HG03097 (cell line): ENCODE results near the gene SALL3.
"Not testable (repeated sequence)": the region's sequence is repeated elsewhere in the genome, so short reads cannot be mapped to it uniquely, and the experiment has no call there.

Experiments used
- ATAC-seq: cut with Tn5 transposase; IDR thresholded peaks from one replicate; pipeline ENCODE4 v1.9.1; 2021; ENCODE audit not compliant: unreplicated experiment, low FRiP score

Gene SALL3

DNA sequence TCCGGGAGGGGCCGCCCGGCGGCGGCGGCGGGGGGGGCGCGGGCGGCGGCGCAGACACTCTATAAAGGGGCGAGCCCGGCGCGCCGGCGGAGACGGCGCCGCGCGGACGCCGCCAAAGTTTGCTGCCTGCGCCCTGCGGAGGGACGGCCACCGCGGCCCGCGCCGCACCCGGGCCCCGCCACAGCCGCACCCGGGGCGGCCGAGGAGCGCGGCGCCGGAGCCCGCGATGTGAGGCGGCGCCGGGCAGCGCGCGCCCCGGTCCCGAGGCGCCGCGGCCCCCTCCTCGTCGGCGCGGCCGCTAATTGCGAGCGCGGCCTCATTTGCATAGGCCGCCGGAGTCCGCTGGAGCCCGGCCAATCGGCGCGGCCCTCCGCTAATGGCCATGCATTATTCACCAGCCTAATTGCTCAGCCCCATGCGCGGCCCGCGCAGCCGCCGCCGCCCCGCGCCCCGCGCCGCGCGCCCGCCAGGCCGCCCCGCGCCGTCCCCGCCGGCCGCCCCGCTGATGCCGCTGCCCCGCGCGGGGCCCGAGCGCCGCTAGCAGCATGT is at the start of gene SALL3:
SALL3 (plus strand) TSS at position 89 of the 549 bp plus-strand sequence; CDS start at position 546, 457 bp downstream.
- no peak for ATAC-seq

DNA sequence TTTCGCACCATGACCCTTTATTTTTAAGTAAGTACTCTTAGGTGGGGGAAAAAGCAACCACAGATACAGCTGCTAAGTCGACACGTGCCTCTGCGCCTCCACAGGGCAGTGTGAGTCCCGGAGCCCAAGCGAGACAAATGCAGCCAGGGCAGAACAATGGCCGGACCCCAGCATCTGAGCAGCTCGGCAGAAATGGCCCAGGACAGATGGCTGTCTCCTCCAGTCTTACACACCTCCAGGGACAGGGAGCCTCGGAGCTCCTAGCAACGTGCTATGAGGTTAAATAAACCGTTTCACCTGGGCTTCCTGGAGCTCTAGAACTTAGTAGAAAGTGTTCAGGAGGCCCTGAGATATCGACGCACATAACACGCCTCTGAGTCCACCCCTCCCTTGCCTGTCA is 47.3 kb upstream of the SALL3 start:
- ATAC-seq: no peak

DNA sequence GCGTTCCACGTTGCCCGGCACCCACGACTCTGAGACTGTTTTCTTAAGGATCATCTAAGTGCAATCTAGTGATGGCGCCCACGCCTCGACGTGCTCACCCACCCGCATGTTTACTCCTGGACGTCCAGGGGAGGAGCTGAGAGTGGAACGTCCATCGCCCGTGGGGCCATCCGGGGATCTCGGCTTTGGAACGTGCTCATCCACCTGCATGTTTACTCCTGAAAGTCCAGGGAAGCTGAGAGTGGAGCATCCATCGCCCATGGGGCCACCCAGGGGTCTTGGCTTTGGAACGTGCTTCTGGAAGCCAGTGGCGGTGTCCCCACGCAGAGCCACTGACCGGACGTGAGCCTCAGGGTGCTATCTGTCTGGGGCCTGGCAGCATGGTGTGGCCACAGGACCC is 45.6 kb upstream of the SALL3 start:
- no peak for ATAC-seq

DNA sequence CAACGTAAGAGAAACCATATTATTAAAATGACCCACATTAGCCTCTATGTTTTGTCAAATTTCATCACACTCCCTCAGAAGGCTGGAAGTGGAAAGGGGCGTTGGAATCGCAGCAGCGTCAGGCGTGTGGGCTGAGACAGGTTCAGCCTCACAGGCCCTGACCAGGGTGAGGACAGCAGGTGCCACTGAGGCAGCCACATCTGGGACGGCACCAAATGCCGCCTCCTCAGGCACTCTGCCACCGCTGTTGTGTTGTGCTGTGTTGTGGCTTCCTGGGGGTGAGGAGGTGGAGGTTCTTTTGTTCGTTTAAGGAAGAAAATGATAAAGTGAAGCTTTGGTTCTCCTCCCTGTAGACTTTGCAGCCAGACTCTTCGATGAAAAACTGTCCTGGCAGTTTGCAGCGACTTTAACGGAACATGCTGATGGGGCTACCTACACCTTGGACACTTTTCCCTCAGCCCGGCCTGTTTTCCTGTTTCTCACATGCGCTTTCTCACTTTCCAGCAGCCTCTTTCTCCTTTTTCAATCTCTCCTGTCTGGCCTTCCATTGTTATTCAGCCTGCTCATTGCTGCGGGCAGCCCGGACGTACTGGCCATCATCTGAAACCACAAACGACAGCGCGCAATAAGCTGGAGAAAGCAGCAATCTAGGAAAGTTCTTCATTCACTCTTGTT is 44.9 kb upstream of the SALL3 start:
- ATAC-seq: no peak

DNA sequence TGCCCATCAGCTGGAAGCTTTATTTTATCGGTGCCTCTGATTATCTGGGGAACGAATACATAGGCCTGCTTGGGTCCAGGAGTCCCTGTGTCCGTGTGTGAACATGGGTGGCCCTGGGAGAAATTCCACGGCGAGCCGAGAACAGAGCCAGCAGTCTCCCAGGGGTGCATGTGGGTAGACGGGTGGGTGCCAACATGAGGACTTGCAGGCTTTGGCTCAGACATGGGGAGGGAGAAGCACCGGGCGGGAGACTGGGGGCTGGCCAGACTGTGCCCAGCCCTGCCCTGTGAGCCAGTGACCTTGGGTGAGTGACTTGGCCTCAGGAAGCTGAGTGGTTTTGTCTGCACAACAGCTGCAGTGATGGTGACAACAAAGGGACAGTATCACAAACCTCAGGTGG is 44.2 kb upstream of the SALL3 start:
- ATAC-seq: no peak

DNA sequence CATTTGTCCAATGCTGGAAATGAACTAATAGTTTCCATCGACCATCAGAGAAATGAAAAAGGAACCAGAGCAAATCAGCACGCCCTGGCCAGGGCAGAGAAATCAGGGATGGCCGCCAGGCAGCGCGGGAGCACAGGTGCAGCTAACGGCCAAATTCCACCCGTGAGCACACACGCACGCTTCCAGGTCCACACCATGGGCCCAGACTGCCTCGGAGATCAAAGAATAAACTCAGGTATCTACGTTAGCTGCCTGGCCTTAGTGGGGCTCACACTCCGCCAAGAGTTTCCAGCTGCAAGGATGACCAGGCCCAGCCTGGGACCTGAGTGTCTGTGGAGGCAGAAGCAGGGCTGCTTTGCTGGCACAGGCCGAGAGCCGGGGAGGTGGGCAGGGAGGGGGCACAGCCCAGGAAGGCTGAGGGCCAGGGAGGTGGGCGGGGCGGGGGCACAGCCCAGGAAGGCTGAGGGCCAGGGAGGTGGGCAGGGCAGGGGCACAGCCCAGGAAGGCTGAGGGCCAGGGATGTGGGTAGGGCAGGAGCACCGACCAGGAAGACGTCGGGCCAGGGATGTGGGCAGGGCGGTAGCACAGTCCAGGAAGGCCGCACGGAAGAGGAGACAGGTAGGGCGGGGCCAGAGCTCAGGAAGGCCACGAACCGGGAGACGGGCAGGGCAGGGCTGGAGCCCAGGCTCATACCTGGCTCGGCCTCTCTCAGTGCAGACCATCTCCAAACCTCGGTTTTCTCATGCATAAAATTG is 43.2 kb upstream of the SALL3 start:
- ATAC-seq: no peak

DNA sequence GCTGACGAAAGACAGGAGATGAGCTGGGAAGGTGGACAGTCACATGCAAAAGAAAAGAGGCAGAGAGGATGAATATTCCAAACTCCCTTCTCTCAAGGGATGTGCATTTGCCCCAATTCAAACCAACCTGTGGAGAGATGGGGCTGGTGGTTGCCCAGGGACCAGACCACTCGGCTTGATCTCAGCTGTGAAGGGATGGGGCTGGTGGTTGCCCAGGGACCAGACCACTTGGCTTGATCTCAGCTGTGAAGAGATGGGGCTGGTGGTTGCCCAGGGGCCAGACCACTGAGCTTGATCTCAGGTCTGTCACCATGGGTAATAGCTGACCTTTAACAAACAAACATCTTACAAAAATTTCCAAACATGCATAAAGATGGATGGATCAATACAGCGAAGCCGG is 42.5 kb upstream of the SALL3 start:
- ATAC-seq: no peak

DNA sequence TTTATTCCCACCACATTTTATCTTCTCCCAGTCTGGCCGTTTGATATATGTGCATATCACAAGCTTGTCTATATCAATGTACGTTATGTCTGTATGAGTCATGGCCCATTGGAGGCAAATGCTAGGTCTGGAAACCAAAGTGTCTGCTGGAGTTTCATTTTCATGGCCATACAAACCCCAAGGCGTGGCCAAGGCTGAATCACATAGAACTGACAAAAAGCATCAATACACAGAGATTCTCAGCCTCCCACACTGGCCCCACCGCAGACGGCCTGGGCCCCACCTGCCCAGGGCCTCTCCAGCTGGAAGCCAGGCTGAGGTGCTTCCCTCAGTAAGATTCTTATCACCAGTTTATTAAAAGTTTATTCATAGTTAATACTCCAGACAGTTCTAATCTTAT is 40.5 kb upstream of the SALL3 start:
- ATAC-seq: no peak

DNA sequence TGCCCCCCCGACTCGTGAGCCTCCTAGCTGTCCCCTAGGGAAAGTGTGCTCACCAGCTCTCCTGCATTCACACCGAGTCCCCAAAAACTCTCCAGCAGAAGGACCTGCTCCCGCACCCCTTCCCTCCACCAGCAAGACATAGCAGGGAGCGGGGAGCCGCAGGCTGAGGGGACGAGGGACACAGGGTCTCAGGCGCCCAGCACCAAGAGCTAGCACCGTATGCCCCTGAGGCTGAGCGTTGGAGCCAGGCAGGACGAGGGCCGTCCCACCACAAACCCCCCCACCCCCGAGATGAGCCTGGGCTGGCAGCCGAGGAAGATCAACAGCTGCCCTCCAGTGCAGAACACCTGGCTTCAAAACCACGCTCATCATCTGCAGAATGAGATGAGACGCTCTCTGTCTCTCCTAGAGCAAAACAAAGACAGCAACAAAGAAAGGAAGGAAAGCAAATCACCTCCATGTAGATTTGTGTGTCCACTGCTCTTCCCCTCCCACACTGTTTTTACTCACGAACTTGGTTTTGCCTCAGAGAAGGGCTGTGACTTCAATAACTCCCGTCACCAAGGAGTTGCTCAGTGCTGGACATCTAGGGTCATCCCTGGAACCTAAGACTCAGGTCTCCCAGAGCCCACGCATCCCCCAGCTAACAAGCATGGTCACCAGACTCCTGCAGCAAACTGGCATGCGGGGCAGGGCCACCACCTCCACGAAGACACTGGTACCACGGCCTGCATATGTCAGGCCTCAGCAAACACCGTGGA is 39.7 kb upstream of the SALL3 start:
- no peak for ATAC-seq

DNA sequence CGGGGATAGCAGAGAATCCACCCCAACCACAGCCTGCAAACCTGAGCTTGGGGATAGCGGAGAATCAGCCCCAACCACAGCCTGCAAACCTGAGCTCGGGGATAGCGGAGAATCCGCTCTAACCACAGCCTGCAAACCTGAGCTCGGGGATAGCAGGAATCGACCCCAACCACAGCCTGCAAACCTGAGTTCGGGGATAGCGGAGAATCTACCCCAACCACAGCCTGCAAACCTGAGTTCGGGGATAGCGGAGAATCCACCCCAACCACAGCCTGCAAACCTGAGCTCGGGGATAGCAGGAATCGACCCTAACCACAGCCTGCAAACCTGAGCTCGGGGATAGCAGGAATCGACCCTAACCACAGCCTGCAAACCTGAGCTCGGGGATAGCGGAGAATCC is 37.4 kb upstream of the SALL3 start:
- not testable (repeated sequence) for ATAC-seq

DNA sequence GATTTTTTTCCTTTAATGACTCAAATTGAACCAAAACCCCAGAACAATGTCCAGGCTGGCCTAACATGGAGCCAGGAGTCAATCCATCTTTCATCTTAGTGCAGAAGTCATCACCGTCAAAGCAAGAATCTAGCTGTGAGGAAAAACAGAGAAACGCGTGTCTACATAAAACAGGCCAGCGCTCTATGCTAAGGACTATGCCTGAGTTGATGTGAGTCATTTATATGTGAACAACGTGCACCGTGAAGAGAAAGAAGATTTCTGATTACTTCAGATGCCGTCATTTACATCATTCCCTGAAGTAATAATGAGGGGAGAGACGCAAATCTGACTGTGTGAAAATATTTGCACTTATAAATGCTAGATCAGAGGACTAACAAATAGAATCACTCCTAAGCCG is 34.0 kb upstream of the SALL3 start:
- ATAC-seq: no peak

DNA sequence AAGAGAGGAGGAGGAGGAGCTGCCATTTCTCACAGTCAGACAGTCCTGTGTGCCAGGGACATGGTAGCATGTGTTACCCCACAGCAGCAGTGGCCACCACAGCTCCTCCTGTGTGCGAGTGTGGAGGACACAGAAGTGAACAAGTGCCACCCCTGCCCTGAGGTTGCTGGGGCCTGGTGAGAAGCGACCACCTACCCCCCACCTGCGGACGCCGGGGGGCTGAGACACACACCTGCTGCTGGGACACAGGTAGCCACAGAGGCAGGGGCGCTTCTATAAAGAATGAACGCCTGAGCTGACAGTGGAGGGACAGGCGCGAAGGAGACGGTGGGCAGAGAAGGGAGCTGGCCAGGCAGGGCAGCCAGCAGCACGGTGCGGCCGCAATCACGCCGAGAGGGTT is 32.3 kb upstream of the SALL3 start:
- no peak for ATAC-seq

DNA sequence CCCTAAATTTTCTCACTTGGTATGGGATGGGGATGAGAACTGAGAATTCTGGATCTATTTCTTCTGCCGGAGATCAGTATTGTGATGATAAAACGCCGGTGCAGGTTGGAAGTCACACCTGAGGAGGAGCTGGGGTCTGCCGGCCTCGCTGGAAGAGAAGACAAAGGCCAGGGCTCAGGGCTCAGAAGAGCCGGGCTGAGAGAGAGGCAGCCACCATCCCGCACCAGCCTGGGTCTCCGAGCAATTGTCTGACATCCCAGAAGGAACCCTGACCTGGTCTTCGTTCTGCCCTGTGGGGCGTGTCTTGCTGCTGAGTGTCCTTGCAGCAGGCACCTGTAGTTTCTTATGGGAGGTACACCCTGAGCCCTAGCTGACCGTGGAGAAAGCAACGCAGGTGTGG is 31.4 kb upstream of the SALL3 start:
- ATAC-seq: no peak

DNA sequence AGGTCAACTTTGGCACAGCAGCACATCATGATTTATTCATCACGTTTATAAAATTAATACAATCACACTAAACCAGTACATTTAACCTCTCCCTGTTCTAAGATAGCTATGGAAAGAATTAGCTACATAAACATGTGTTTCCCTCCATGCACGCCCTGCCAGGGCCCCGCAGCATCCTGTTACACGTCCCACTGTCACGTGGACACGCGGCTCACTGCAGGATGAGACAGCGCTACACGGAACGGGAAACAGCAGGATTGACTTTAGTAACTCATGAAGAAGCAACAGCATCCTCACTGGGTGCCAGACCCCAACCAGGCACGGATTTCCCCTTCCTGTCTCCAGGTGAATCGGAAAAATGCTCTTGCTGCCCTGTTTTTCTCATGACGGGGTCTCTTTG is 30.9 kb upstream of the SALL3 start:
- no peak for ATAC-seq

DNA sequence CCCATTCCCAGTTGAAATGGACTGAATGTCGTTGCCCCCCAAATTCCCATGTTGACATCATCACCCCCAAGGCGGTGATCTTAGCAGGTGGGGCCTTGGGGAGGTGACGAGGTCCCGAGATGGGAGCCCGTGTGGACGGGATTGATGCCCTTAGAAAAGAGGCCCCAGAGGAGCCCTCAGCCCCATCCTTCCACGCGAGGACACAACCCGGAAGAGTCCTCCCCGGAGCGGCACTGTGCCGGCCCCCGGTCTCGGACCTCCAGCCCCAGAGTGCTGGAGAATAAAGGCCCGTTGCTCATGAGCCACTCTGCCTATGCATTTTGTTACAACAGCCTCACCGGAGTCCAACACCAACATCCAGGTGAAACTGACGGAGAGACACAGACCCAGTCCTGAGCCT is 30.4 kb upstream of the SALL3 start:
- no peak for ATAC-seq

DNA sequence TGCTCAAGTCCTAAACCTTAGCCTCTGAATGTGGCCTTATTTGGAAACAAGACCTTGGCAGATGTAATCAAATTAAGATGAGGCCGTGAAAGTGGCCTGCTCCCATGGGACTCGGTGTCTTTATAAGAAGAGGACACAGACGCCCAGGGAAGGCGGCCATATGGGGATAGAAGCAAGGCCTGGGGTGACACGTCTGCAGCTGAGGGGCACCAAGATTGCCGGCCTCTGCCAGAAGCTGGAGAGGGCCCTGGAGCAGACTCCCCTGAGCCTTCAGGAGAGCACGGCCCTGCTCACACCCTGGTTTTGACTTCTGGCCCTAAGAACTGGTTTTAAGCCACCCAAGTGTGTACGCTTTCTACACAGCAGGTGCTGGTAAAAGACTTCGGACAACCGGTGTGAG is 29.2 kb upstream of the SALL3 start:
- ATAC-seq: no peak

DNA sequence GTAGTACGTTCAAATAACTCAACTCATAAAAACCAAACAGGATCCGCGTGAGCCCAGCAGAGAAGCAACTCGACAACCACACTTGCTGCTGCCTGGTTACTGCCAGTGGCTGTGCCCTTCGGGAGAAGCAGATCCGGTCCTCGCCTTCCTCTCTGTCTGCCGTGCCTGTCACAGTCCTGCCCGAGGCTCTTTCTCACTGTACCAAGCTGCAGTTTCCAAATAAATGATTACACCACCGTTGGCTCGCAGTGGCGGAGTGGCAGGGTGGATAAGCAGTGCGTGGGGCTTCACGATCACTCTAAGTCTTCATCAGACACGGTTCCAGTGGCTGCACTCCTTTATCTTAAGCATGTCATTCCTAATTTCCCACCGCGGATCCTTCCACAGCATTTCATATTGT is 26.1 kb upstream of the SALL3 start:
- ATAC-seq: no peak

DNA sequence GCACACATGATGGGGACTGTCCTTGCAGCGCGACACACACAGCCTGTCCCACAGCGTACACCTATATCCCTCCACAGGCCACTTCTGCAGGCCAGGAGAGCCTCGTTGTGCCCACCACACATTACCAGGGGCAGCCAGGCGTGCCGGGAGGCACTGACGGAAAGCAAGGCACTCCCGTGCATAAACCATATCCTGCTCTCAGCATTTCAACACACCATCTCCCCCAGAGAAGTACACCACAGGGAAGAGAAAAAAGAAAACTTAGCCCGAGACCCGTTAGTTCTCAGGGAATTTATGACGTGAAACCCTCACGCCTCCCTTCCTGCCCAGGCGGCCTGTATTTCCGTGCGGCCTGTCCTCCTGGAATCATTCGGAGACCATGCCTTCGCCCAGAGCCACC is 24.6 kb upstream of the SALL3 start:
- no peak for ATAC-seq

DNA sequence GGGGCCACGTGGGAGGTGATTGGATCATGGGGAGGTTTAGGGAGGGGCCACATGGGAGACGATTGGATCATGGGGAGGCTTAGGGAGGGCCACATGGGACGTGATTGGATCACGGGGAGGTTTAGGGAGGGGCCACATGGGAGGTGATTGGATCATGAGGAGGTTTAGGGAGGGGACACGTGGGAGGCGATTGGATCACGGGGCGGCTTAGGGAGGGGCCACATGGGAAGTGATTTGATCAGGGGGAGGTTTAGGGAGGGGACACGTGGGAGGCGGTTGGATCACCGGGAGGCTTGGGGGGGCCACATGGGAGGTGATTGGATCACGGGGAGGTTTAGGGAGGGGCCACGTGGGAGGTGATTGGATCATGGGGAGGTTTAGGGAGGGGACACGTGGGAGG is 22.5 kb upstream of the SALL3 start:
- no peak for ATAC-seq

DNA sequence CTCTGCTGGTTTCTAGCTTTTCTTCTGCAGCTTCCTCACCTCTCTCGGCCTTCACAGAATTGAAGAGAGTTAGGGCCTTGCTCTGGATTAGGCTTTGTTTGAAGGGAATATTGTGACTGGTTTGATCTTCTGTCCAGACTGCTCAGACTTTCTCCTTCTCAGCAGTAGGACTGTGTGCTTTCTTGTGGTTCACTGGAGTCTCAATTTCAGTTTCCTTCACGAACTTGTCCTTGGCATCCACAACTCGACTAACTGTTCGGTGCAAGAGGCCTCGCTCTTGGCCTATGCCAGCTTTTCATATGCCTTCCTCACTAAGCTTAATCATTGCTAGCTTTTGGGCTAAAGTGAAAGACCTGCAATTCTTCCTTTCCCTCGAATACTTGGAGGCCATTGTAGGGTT is 18.9 kb upstream of the SALL3 start:
- ATAC-seq: no peak

DNA sequence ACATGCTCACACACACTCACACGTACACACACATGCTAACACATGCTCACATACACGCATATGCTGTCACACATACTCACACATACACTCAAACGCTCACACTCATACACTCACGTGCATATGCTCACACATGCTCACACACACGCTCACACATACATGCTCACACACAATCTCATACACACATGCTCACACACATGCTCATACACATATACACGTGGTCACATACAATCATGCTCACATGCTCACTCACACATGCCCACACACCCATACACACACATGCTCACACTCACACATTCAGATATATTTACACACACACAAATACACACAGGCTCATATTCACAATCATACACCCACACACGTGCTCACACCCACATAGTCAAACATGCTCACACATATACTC is 17.5 kb upstream of the SALL3 start:
- no peak for ATAC-seq
